HepG2 (cell line): ENCODE measurements around the gene SAMD14. TPM values are rescaled to one million over a fixed set of nuclear protein-coding genes. Genes with fewer than 3 reads are reported as not detected.
A peak's percentile ranks its signal among the peaks of the same experiment; 100 is the strongest.

Experiments
- BORCS8-MEF2B ChIP-seq: sonication (generic); formaldehyde crosslinking; IDR thresholded peaks from 2 replicates; pipeline ENCODE4 v1.8.0; 2022; ENCODE audit warnings: mild to moderate bottlenecking, missing genetic modification reagents
- CBX5 ChIP-seq: sonication (generic); formaldehyde crosslinking; IDR thresholded peaks from 2 replicates; pipeline ENCODE4 v1.4.0; 2020; ENCODE audit warnings: missing genetic modification reagents, borderline replicate concordance
- CENPX ChIP-seq: sonication (generic); formaldehyde crosslinking; IDR thresholded peaks from 2 replicates; pipeline ENCODE4 v1.9.0; 2021; ENCODE audit warnings: mild to moderate bottlenecking, missing genetic modification reagents, moderate library complexity
- FOXM1 ChIP-seq: sonication (generic); formaldehyde crosslinking; IDR thresholded peaks from 2 replicates; pipeline ENCODE4 v1.5.0; 2020; ENCODE audit warnings: missing genetic modification reagents
- HOXA5 ChIP-seq: sonication (generic); formaldehyde crosslinking; IDR thresholded peaks from 2 replicates; pipeline ENCODE4 v1.4.0; 2020; ENCODE audit warnings: missing genetic modification reagents
- NFKB2 ChIP-seq: sonication (generic); formaldehyde crosslinking; IDR thresholded peaks from 2 replicates; pipeline ENCODE4 v1.4.0; 2020; ENCODE audit warnings: missing genetic modification reagents, borderline replicate concordance
- NR1H2 ChIP-seq: sonication (generic); formaldehyde crosslinking; IDR thresholded peaks from 2 replicates; pipeline ENCODE4 v1.8.1; 2022; ENCODE audit warnings: low read depth, missing genetic modification reagents, borderline replicate concordance
- TAF1 ChIP-seq: sonication (generic); formaldehyde crosslinking; IDR thresholded peaks from 2 replicates; pipeline ENCODE4 v1.4.0; 2020; ENCODE audit warnings: missing genetic modification reagents
- TCF12 ChIP-seq, 2 experiments: fragments of 450-650 bp in 1 of 2; sonication (generic) in 1 of 2; formaldehyde crosslinking in 1 of 2; IDR thresholded peaks; 2 replicates each; pipeline versions ENCODE4 v1.6.1 to v1.8.0; 2017 to 2022; ENCODE audit warnings: antibody characterized with exemption in 1 of 2, mild to moderate bottlenecking in 1 of 2, missing genetic modification reagents in 1 of 2, moderate library complexity in 1 of 2
- TFAP4 ChIP-seq: sonication (generic); IDR thresholded peaks from 2 replicates; pipeline ENCODE4 v1.6.1; 2016; ENCODE audit warnings: low read depth, borderline replicate concordance
- THAP9 ChIP-seq: sonication (generic); formaldehyde crosslinking; IDR thresholded peaks from 2 replicates; pipeline ENCODE4; 2020; ENCODE audit warnings: missing genetic modification reagents, mild to moderate bottlenecking, borderline replicate concordance
- ZBTB1 ChIP-seq: sonication (generic); formaldehyde crosslinking; IDR thresholded peaks from 2 replicates; pipeline ENCODE4 v1.4.0; 2020; ENCODE audit warnings: missing genetic modification reagents, borderline replicate concordance
- ZBTB25 ChIP-seq: IDR thresholded peaks from 2 replicates; pipeline ENCODE4 v1.6.1; 2018; ENCODE audit warnings: missing genetic modification reagents
- ZBTB33 ChIP-seq: sonication (generic); formaldehyde crosslinking; IDR thresholded peaks from 2 replicates; pipeline ENCODE4 v1.4.0; 2020; ENCODE audit warnings: missing genetic modification reagents
- ZMYM3 ChIP-seq: sonication (generic); formaldehyde crosslinking; IDR thresholded peaks from 2 replicates; pipeline ENCODE4 v1.5.1; 2020; ENCODE audit warnings: mild to moderate bottlenecking, missing genetic modification reagents
- ZNF138 ChIP-seq: sonication (generic); formaldehyde crosslinking; IDR thresholded peaks from 2 replicates; pipeline ENCODE4 v1.5.0; 2020; ENCODE audit warnings: mild to moderate bottlenecking, low read depth, missing genetic modification reagents
- ZNF251 ChIP-seq: sonication (generic); formaldehyde crosslinking; IDR thresholded peaks from 2 replicates; pipeline ENCODE4 v1.9.0; 2021; ENCODE audit warnings: mild to moderate bottlenecking, missing genetic modification reagents
- ZNF33B ChIP-seq: sonication (generic); formaldehyde crosslinking; IDR thresholded peaks from 2 replicates; pipeline ENCODE4 v1.5.1; 2020; ENCODE audit warnings: mild to moderate bottlenecking, missing genetic modification reagents
- ZNF362 ChIP-seq: sonication (generic); formaldehyde crosslinking; IDR thresholded peaks from 2 replicates; pipeline ENCODE4 v1.4.0; 2020; ENCODE audit warnings: missing genetic modification reagents, mild to moderate bottlenecking, borderline replicate concordance
- ZNF709 ChIP-seq: sonication (generic); formaldehyde crosslinking; IDR thresholded peaks from 2 replicates; pipeline ENCODE4 v1.5.0; 2020; ENCODE audit warnings: mild to moderate bottlenecking, missing genetic modification reagents
- polyA plus RNA-seq, 8 experiments: library from polyadenylated mRNA; depleted of rRNA in 3 of 8; stranded (reverse) in 7 of 8; unstranded in 1 of 8; fragments of >200 nt; fragmentation: Illumina TruSeq in 4 of 8; extraction: Trizol in 4 of 8; gene quantifications; 2 replicates each; pipeline versions ENCODE4 v1.2.1 to v1.2.3, GENCODE V29; 2011 to 2016; ENCODE audit warnings: low read depth in 4 of 8, missing spikeins in 1 of 8, mixed read lengths in 1 of 8; ENCODE audit not compliant: insufficient read depth in 1 of 8
- total RNA-seq, 5 experiments: library from RNA; depleted of rRNA; stranded (reverse); fragments of >200 nt; fragmentation: Illumina TruSeq; extraction: Trizol; gene quantifications; 2 replicates each; pipeline ENCODE4 v1.2.3, GENCODE V29; 2016; ENCODE audit warnings: low read depth in 1 of 5

SAMD14 gene
- total and polyA plus RNA-seq, 2 of the 13 experiments (the other 11 are each of a cell fraction or from before 2014, with no cell fraction given): 0.07 to 0.22 TPM

GRCh38 chr17:50147841-50148225, 17.9 kb upstream of the SAMD14 start (continued):
- peak; percentile 84; the same call in 1 of the 2 replicates for TF ChIP-seq TFAP4
- TF ChIP-seq THAP9 (CRISPR knock-in tag): no peak
- no peak for TF ChIP-seq ZNF138 (CRISPR knock-in tag)
- TF ChIP-seq CBX5 (CRISPR knock-in tag): no peak
- TF ChIP-seq CENPX (CRISPR knock-in tag): no peak
- TF ChIP-seq ZBTB1 (CRISPR knock-in tag): no peak
- TF ChIP-seq ZBTB33: no peak
- no peak for TF ChIP-seq TAF1 (CRISPR knock-in tag)
- no peak; the same call in 1 of the 2 replicates for TF ChIP-seq ZMYM3 (CRISPR knock-in tag)
- TF ChIP-seq ZNF33B (CRISPR knock-in tag): no peak
- TF ChIP-seq ZNF251: no peak
- no peak for TF ChIP-seq FOXM1 (CRISPR knock-in tag)
- no peak for TF ChIP-seq ZBTB25 (CRISPR knock-in tag)
- no peak for TF ChIP-seq BORCS8-MEF2B (CRISPR knock-in tag)
- no peak for TF ChIP-seq ZNF362 (CRISPR knock-in tag)
- no peak; the same call in 1 of the 2 replicates for TF ChIP-seq NFKB2 (CRISPR knock-in tag)
- TF ChIP-seq HOXA5 (CRISPR knock-in tag): no peak
- TF ChIP-seq NR1H2 (CRISPR knock-in tag): no peak
- no peak for TF ChIP-seq ZNF709 (CRISPR knock-in tag)
- TF ChIP-seq TCF12 (IDR thresholded peaks at IDR 0.05): no peak
- no peak for TF ChIP-seq TCF12 (CRISPR knock-in tag; IDR thresholded peaks at IDR 0.05)
